ENCODE data around the gene MRPL55.

MRPL55 gene

GRCh38 chr1:228140724-228141225 lies 31.7 kb upstream of the MRPL55 start:
- H3K27me3 ChIP-seq (ENCODE audit: control insufficient read depth in 1 of 2, insufficient read depth in 2 of 2, low read length in 2 of 2), result no peaks in the 10 kb centered on the region

GRCh38 chr1:228139931-228140723 lies 31.0 kb upstream of the MRPL55 start, which contains the start of gene GUK1:
TSS of gene GUK1 (plus strand) at chr1:228140279. CDS start at chr1:228140303, 24 bp downstream.
- Histone ChIP-seq H3K9me3 (ENCODE audit: control insufficient read depth in 2 of 2, low read length in 2 of 2) (no peaks in the 10 kb centered on the region), H3K36me3 (ENCODE audit: control insufficient read depth in 2 of 2, insufficient read depth in 2 of 2, low read length in 2 of 2) (peaks cover 0 to 2% of the 10 kb centered on the region in 2 donors), H3K9ac (ENCODE audit: low read length in 2 of 2) (peak within 1 kb of the TSS; percentile 84 to 93), H3K4me1 (ENCODE audit: control insufficient read depth, insufficient read depth, low read length) (peaks cover 36% of the 10 kb centered on the region), H3K27me3 (ENCODE audit: control insufficient read depth in 1 of 2, insufficient read depth in 2 of 2, low read length in 2 of 2) (peaks cover 0 to 2% of the 10 kb centered on the region in 2 donors), H3K27ac (ENCODE audit: low read length) (peak within 1 kb of the TSS; percentile 93), H3K4me3 (ENCODE audit: low read length in 2 of 2) (peak within 1 kb of the TSS; percentile 76 to 95)

More at GRCh38 chr1:228140724-228141225, 31.7 kb upstream of the MRPL55 start:
- no peaks in the 10 kb centered on the region for H3K9me3 ChIP-seq (ENCODE audit: control insufficient read depth in 2 of 2, low read length in 2 of 2)
- peaks cover 0 to 6% of the 10 kb centered on the region in 2 donors for H3K36me3 ChIP-seq (ENCODE audit: control insufficient read depth in 2 of 2, insufficient read depth in 2 of 2, low read length in 2 of 2)
- peaks cover 36% of the 10 kb centered on the region for H3K4me1 ChIP-seq (ENCODE audit: control insufficient read depth, insufficient read depth, low read length)
- H3K4me3 ChIP-seq (ENCODE audit: low read length in 2 of 2), result peak overlapping the region; percentile 76 to 95
- H3K9ac ChIP-seq (ENCODE audit: low read length in 2 of 2), result peak overlapping the region; percentile 84 to 93
- peak overlapping the region; percentile 93 for H3K27ac ChIP-seq (ENCODE audit: low read length)

- Histone ChIP-seq H3K36me3 (ENCODE audit: control insufficient read depth in 2 of 2, insufficient read depth in 2 of 2, low read length in 2 of 2) (peaks cover 0 to 2% of the 10 kb centered on the region in 2 donors), H3K9ac (ENCODE audit: low read length in 2 of 2) (peak overlapping the region; percentile 76 to 84), H3K4me3 (ENCODE audit: low read length in 2 of 2) (peak overlapping the region; percentile 76 to 95), H3K9me3 (ENCODE audit: control insufficient read depth in 2 of 2, low read length in 2 of 2) (no peaks in the 10 kb centered on the region), H3K4me1 (ENCODE audit: control insufficient read depth, insufficient read depth, low read length) (peaks cover 36% of the 10 kb centered on the region), H3K27ac (ENCODE audit: low read length) (peak overlapping the region; percentile 93), H3K27me3 (ENCODE audit: control insufficient read depth in 1 of 2, insufficient read depth in 2 of 2, low read length in 2 of 2) (peaks cover 0 to 2% of the 10 kb centered on the region in 2 donors)
Observed at GRCh38 chr1:228139406-228139930, 30.4 kb upstream of the MRPL55 start.

- no peak overlapping the region for H3K9ac ChIP-seq (ENCODE audit: low read length in 2 of 2)
- H3K36me3 ChIP-seq (ENCODE audit: control insufficient read depth in 2 of 2, insufficient read depth in 2 of 2, low read length in 2 of 2), result peaks cover 0 to 1% of the 10 kb centered on the region in 2 donors
- no peaks in the 10 kb centered on the region for H3K9me3 ChIP-seq (ENCODE audit: control insufficient read depth in 2 of 2, low read length in 2 of 2)
- peaks cover 0 to 2% of the 10 kb centered on the region in 2 donors for H3K27me3 ChIP-seq (ENCODE audit: control insufficient read depth in 1 of 2, insufficient read depth in 2 of 2, low read length in 2 of 2)
- no peak overlapping the region for H3K4me3 ChIP-seq (ENCODE audit: low read length in 2 of 2)
- no peak overlapping the region for H3K27ac ChIP-seq (ENCODE audit: low read length)
- H3K4me1 ChIP-seq (ENCODE audit: control insufficient read depth, insufficient read depth, low read length), result peaks cover 16% of the 10 kb centered on the region
Observed at GRCh38 chr1:228136901-228137300, 27.8 kb upstream of the MRPL55 start.

GRCh38 chr1:228134591-228134990 lies 25.5 kb upstream of the MRPL55 start:
- no peak overlapping the region for H3K9ac ChIP-seq (ENCODE audit: low read length in 2 of 2)
- H3K27ac ChIP-seq (ENCODE audit: low read length), result no peak overlapping the region
- no peaks in the 10 kb centered on the region for H3K36me3 ChIP-seq (ENCODE audit: control insufficient read depth in 2 of 2, insufficient read depth in 2 of 2, low read length in 2 of 2)
- H3K4me1 ChIP-seq (ENCODE audit: control insufficient read depth, insufficient read depth, low read length), result no peaks in the 10 kb centered on the region
- H3K27me3 ChIP-seq (ENCODE audit: control insufficient read depth in 1 of 2, insufficient read depth in 2 of 2, low read length in 2 of 2), result peaks cover 0 to 3% of the 10 kb centered on the region in 2 donors
- H3K4me3 ChIP-seq (ENCODE audit: low read length in 2 of 2), result no peak overlapping the region
- H3K9me3 ChIP-seq (ENCODE audit: control insufficient read depth in 2 of 2, low read length in 2 of 2), result no peaks in the 10 kb centered on the region

- Histone ChIP-seq H3K9ac (ENCODE audit: low read length in 2 of 2) (no peak overlapping the region), H3K27ac (ENCODE audit: low read length) (no peak overlapping the region), H3K36me3 (ENCODE audit: control insufficient read depth in 2 of 2, insufficient read depth in 2 of 2, low read length in 2 of 2) (no peaks in the 10 kb centered on the region), H3K4me3 (ENCODE audit: low read length in 2 of 2) (no peak overlapping the region), H3K4me1 (ENCODE audit: control insufficient read depth, insufficient read depth, low read length) (no peaks in the 10 kb centered on the region), H3K9me3 (ENCODE audit: control insufficient read depth in 2 of 2, low read length in 2 of 2) (no peaks in the 10 kb centered on the region), H3K27me3 (ENCODE audit: control insufficient read depth in 1 of 2, insufficient read depth in 2 of 2, low read length in 2 of 2) (peaks cover 4 to 5% of the 10 kb centered on the region in 2 donors)
Observed at GRCh38 chr1:228131766-228132165, 22.7 kb upstream of the MRPL55 start.

GRCh38 chr1:228125185-228125584 lies 16.1 kb upstream of the MRPL55 start:
- Histone ChIP-seq H3K27me3 (ENCODE audit: control insufficient read depth in 1 of 2, insufficient read depth in 2 of 2, low read length in 2 of 2) (peaks cover 2 to 4% of the 10 kb centered on the region in 2 donors), H3K4me1 (ENCODE audit: control insufficient read depth, insufficient read depth, low read length) (no peaks in the 10 kb centered on the region), H3K9me3 (ENCODE audit: control insufficient read depth in 2 of 2, low read length in 2 of 2) (no peaks in the 10 kb centered on the region), H3K36me3 (ENCODE audit: control insufficient read depth in 2 of 2, insufficient read depth in 2 of 2, low read length in 2 of 2) (no peaks in the 10 kb centered on the region), H3K27ac (ENCODE audit: low read length) (no peak overlapping the region), H3K9ac (ENCODE audit: low read length in 2 of 2) (no peak overlapping the region), H3K4me3 (ENCODE audit: low read length in 2 of 2) (no peak overlapping the region)

- Histone ChIP-seq H3K27ac (ENCODE audit: low read length) (no peak overlapping the region), H3K4me1 (ENCODE audit: control insufficient read depth, insufficient read depth, low read length) (no peaks in the 10 kb centered on the region), H3K27me3 (ENCODE audit: control insufficient read depth in 1 of 2, insufficient read depth in 2 of 2, low read length in 2 of 2) (peaks cover 0 to 1% of the 10 kb centered on the region in 2 donors), H3K4me3 (ENCODE audit: low read length in 2 of 2) (no peak overlapping the region), H3K9me3 (ENCODE audit: control insufficient read depth in 2 of 2, low read length in 2 of 2) (no peaks in the 10 kb centered on the region), H3K36me3 (ENCODE audit: control insufficient read depth in 2 of 2, insufficient read depth in 2 of 2, low read length in 2 of 2) (no peaks in the 10 kb centered on the region), H3K9ac (ENCODE audit: low read length in 2 of 2) (no peak overlapping the region)
Observed at GRCh38 chr1:228123505-228123904, 14.4 kb upstream of the MRPL55 start.

GRCh38 chr1:228122921-228123441 lies 13.9 kb upstream of the MRPL55 start:
- H3K36me3 ChIP-seq (ENCODE audit: control insufficient read depth in 2 of 2, insufficient read depth in 2 of 2, low read length in 2 of 2), result no peaks in the 10 kb centered on the region
- no peak overlapping the region for H3K27ac ChIP-seq (ENCODE audit: low read length)
- no peak overlapping the region for H3K4me3 ChIP-seq (ENCODE audit: low read length in 2 of 2)
- no peaks in the 10 kb centered on the region for H3K4me1 ChIP-seq (ENCODE audit: control insufficient read depth, insufficient read depth, low read length)
- H3K9ac ChIP-seq (ENCODE audit: low read length in 2 of 2), result no peak overlapping the region
- H3K27me3 ChIP-seq (ENCODE audit: control insufficient read depth in 1 of 2, insufficient read depth in 2 of 2, low read length in 2 of 2), result no peaks in the 10 kb centered on the region
- no peaks in the 10 kb centered on the region for H3K9me3 ChIP-seq (ENCODE audit: control insufficient read depth in 2 of 2, low read length in 2 of 2)

GRCh38 chr1:228120857-228121489 lies 11.9 kb upstream of the MRPL55 start:
- no peaks in the 10 kb centered on the region for H3K9me3 ChIP-seq (ENCODE audit: control insufficient read depth in 2 of 2, low read length in 2 of 2)
- no peaks in the 10 kb centered on the region for H3K36me3 ChIP-seq (ENCODE audit: control insufficient read depth in 2 of 2, insufficient read depth in 2 of 2, low read length in 2 of 2)
- no peak overlapping the region for H3K27ac ChIP-seq (ENCODE audit: low read length)
- H3K4me1 ChIP-seq (ENCODE audit: control insufficient read depth, insufficient read depth, low read length), result no peaks in the 10 kb centered on the region
- no peaks in the 10 kb centered on the region for H3K27me3 ChIP-seq (ENCODE audit: control insufficient read depth in 1 of 2, insufficient read depth in 2 of 2, low read length in 2 of 2)
- no peak overlapping the region for H3K4me3 ChIP-seq (ENCODE audit: low read length in 2 of 2)
- no peak overlapping the region for H3K9ac ChIP-seq (ENCODE audit: low read length in 2 of 2)
